T-helper 1 cell treated with Interleukin-12 subunit alpha and Interleukin-12 subunit beta and Interleukin-4 antibody, amounts not matched to agents 30 μg/mL and 1 μg/mL, for 36 hours (primary cell): Measurements from ENCODE around the gene CRIM1.

Source experiments
- H3K27ac Mint-ChIP-seq: one replicate; pipeline ENCODE4 v1.8.0; 2021; ENCODE audit warnings: mild to moderate bottlenecking, mixed read lengths
- H3K27me3 Mint-ChIP-seq: one replicate; pipeline ENCODE4 v1.8.0; 2021; ENCODE audit warnings: low read depth, mixed read lengths
- H3K36me3 Mint-ChIP-seq: one replicate; pipeline ENCODE4 v1.8.0; 2021; ENCODE audit warnings: low read depth, mixed read lengths
- H3K4me1 Mint-ChIP-seq: one replicate; pipeline ENCODE4 v1.8.0; 2021; ENCODE audit warnings: low read depth, mixed read lengths
- H3K4me3 Mint-ChIP-seq: one replicate; pipeline ENCODE4 v1.8.0; 2021; ENCODE audit warnings: mild to moderate bottlenecking, moderate library complexity, mixed read lengths
- H3K9me3 Mint-ChIP-seq: one replicate; pipeline ENCODE4 v1.8.0; 2021; ENCODE audit warnings: mixed read lengths

CRIM1 gene

DNA sequence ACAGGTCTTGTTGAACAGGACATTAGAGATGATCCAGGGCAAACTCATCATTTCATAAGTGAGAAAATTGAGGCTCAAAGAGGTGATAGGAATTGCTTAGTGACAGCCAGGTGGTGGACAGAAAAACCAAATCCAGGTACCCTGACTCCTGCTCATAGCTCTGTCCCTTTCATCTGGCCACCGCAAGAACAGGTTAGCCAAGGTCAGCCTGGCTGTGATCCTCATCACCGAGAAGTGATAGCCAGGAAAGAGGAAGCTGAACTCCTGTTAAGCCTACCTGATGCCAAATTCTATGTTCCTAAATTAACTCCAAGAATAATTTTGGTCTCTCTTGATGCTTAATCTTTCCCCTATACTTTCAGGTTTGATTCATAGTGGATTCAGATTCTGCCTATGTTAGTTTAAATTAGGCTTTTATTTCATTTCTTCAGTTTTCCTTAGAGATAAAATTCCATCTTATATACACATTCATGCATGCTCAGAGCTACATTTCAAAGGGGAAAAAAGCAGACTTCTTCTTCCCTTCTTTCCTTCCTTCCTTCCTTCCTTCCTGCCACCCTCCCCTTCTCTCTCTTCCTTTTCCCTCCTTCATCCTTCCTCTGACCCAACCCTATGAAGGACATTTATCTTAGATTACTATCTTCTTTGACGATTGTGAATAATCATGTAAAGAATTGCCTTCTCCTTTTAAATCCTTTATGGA is 17.3 kb upstream of the CRIM1 start:
- Mint-ChIP-seq H3K4me1 (peaks cover 10% of the 10 kb centered on the region), H3K36me3 (no peaks in the 10 kb centered on the region), H3K4me3 (no peak overlapping the region), H3K9me3 (no peaks in the 10 kb centered on the region), H3K27ac (no peak overlapping the region), H3K27me3 (peaks cover 14% of the 10 kb centered on the region)

DNA sequence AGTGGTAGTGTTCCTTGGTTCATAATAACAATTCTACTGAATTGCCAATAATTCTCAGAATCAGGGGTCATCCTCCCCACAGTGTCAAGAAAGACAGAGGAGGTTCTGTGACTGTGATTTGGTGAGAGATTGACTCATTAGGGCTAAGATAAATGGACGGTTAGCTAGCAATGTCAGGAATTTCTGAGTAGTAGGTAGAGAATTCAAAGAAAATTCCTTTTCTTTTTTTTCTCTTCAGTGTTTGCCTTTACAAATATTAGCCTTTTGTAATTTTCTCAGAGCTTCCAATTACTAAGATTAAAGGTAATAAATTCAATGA is 16.8 kb upstream of the CRIM1 start:
- peaks cover 10% of the 10 kb centered on the region for H3K4me1 Mint-ChIP-seq

DNA sequence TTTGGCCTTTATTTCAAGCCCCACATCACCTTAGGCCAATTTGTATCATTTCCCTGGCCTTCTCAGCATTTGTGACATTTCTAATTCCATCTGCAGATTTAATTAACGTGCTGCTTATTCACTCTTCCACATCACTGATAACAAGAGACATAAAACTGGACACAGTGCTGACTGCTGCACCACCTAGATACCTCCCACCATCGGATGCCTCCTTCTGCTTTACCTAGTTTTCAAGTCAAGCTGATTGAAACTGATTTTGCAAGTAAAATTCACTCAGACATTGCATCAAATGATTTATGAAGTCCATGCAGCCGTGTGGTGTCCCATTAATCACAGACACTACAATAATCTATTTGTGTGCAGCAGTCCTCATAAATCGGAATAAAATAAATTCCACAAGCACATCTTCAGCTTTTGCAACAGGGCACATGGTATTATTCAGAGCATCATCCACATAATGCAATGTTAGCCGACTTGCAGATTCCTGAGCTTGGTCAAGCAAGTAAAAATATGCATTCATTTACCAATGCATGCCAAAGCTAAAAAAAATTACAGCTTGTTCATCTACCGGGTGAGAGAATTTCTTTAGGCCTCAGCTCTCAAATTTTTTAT is 15.9 kb upstream of the CRIM1 start:
- H3K27ac Mint-ChIP-seq = no peak overlapping the region
- no peaks in the 10 kb centered on the region for H3K9me3 Mint-ChIP-seq
- no peaks in the 10 kb centered on the region for H3K36me3 Mint-ChIP-seq
- H3K4me3 Mint-ChIP-seq = no peak overlapping the region
- H3K27me3 Mint-ChIP-seq = peaks cover 20% of the 10 kb centered on the region
- peaks cover 10% of the 10 kb centered on the region for H3K4me1 Mint-ChIP-seq

More for the DNA sequence above, 16.8 kb upstream of the CRIM1 start:
- peaks cover 19% of the 10 kb centered on the region for H3K27me3 Mint-ChIP-seq
- H3K9me3 Mint-ChIP-seq = no peaks in the 10 kb centered on the region
- no peak overlapping the region for H3K4me3 Mint-ChIP-seq
- no peak overlapping the region for H3K27ac Mint-ChIP-seq
- H3K36me3 Mint-ChIP-seq = no peaks in the 10 kb centered on the region

DNA sequence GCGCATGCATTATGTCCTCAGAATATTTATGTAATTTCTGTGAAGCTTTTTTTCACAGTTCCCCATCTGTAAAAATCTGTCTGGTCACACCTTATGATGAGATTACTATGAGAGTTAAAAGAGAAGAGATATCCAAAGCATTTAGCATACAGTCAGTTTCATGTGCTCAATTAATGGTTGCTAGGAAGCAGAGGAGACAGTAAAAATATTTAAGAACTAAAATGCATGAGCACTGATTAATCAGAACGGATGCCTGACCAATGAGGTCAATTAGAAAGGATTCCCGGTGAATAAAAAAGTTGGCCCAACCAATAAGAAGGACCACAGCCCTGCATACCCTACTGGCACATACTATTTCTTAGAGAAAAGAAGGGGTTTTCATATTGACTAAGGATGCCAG is 12.0 kb upstream of the CRIM1 start:
- Mint-ChIP-seq H3K4me1 (peaks cover 2% of the 10 kb centered on the region), H3K36me3 (no peaks in the 10 kb centered on the region), H3K4me3 (no peak overlapping the region), H3K27me3 (peaks cover 31% of the 10 kb centered on the region), H3K9me3 (no peaks in the 10 kb centered on the region), H3K27ac (no peak overlapping the region)

DNA sequence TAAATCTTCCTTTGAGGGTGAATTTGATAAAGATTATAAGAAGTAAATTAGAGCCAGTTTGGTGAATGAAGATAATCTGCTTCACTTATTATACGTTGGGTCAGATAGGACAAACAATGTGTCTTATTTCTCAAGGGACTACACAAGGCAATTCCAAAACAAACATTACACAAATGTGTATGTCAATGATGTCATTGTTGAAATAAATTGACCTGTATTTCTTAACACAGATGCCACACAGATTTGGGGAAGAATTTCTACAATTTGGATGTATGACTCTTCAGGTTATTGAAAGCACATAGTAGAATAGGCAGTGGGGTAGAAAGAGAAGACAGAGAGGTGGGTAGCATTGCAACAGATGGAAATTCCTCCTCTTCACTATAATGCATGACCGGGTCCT is 6.9 kb upstream of the CRIM1 start:
- Mint-ChIP-seq H3K36me3 (no peaks in the 10 kb centered on the region), H3K4me3 (no peak overlapping the region), H3K4me1 (no peaks in the 10 kb centered on the region), H3K27me3 (peaks cover 54% of the 10 kb centered on the region), H3K9me3 (no peaks in the 10 kb centered on the region), H3K27ac (no peak overlapping the region)

DNA sequence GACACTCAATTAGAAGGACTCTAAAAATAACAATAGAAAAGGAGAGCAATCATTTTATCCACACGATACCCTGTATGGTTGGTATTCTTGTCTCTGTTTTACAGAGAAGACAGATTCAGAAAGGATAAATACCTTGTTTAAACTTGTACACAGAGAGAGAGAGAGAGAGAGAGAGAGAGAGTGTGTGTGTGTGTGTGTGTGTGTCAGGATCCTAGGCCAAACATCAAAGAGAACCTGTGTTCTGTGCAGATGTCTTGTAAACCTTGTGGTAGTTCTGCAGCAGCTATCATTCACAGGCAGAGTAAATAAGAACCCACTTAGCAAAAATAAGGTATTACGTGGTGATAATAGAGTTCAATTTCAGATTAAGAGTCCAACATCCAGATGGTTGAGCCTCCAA is 4.3 kb upstream of the CRIM1 start:
- no peak overlapping the region for H3K27ac Mint-ChIP-seq
- peaks cover 4% of the 10 kb centered on the region for H3K4me1 Mint-ChIP-seq
- no peaks in the 10 kb centered on the region for H3K9me3 Mint-ChIP-seq
- no peak overlapping the region for H3K4me3 Mint-ChIP-seq
- peaks cover 2% of the 10 kb centered on the region for H3K36me3 Mint-ChIP-seq
- H3K27me3 Mint-ChIP-seq = peaks cover 60% of the 10 kb centered on the region

DNA sequence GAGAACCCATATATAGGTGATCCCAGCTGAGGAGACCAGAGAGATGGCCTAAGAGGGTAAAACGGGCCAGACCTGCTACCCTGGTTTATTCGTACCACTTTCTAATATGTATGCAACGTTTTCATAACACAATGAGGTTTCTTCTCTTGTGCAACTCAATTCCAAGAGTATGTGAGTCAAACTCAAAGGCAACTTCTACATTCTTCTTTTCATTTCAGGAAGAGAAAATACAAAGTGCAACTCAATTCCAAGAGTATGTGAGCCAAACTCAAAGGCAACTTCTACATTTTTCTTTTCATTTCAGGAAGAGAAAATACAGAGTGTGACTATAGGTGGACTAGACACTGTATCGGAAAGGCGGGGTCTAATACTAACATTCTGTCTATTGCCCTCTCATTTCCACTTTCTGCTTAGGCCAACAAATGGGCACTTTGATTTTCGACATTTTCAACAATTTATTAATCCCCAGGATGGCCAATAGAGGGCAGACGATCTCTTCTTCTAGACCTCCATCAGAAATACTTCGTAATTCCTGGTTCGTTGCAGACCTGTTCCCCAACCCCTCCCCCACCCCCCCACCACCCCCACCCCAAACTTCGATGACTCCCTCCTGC is 3.7 kb upstream of the CRIM1 start:
- Mint-ChIP-seq H3K27me3 (peaks cover 58% of the 10 kb centered on the region), H3K4me1 (peaks cover 4% of the 10 kb centered on the region), H3K36me3 (peaks cover 2% of the 10 kb centered on the region), H3K9me3 (no peaks in the 10 kb centered on the region), H3K27ac (no peak overlapping the region), H3K4me3 (no peak overlapping the region)

DNA sequence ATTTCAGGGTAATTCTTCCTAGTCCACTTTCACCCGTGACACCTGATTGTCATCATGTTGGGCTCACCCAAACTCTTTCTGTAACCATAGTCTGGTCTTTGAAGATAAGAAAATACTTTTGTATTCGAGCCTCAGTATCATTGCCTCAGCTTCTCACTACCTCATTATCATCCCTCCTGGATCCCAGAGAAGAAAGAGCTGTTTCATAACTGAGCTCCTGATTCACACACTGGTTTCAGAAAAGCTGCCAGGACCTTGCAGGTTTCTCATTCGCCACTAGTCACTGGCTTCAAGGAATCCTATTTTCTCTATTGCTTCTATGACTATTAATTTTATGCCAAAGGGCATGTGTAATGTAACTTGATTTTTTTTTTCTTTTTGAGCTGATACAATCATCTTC is 2.9 kb upstream of the CRIM1 start:
- H3K4me3 Mint-ChIP-seq = no peak overlapping the region
- H3K36me3 Mint-ChIP-seq = peaks cover 4% of the 10 kb centered on the region
- H3K4me1 Mint-ChIP-seq = peaks cover 12% of the 10 kb centered on the region
- no peaks in the 10 kb centered on the region for H3K9me3 Mint-ChIP-seq
- H3K27me3 Mint-ChIP-seq = peaks cover 60% of the 10 kb centered on the region
- no peak overlapping the region for H3K27ac Mint-ChIP-seq

DNA sequence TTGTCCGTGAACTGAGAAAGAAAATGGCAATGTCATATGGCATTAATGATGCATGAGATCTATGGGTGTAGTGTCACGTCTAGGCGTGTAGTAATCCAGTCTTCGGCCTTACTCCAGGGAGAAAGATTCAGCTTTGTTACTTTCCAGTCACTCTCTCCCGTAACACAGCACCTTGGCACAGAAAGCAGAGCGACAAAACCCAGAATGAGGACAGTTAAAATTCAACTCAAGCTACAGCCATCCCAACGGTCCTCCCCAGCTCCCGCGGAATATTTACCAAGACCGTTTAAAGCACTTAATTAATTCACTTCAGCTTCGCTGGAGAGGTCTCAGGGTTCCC is 797 bp upstream of the CRIM1 start:
- peak overlapping the region; percentile 82 for H3K4me3 Mint-ChIP-seq

DNA sequence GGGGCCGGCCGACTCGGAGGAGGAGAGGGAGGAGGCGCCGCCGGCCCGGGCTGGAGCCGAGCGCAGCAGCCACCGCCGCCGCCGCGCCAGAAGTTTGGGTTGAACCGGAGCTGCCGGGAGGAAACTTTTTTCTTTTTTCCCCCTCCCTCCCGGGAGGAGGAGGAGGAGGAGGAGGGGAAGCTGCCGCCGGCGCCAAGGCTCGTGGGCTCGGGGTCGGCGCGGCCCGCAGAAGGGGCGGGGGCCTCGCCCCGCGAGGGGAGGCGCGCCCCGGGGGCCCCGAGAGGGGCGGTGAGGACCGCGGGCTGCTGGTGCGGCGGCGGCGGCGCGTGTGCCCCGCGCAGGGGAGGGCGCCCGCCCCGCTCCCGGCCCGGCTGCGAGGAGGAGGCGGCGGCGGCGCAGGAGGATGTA is 316 bp downstream of the CRIM1 start:
- H3K9me3 Mint-ChIP-seq = no peaks in the 10 kb centered on the region
- H3K27ac Mint-ChIP-seq = no peak overlapping the region
- H3K4me1 Mint-ChIP-seq = peaks cover 20% of the 10 kb centered on the region
- peaks cover 64% of the 10 kb centered on the region for H3K27me3 Mint-ChIP-seq
- no peak overlapping the region for H3K4me3 Mint-ChIP-seq
- peaks cover 4% of the 10 kb centered on the region for H3K36me3 Mint-ChIP-seq

More for the DNA sequence above, 797 bp upstream of the CRIM1 start:
- peaks cover 67% of the 10 kb centered on the region for H3K27me3 Mint-ChIP-seq
- H3K36me3 Mint-ChIP-seq = peaks cover 4% of the 10 kb centered on the region
- H3K27ac Mint-ChIP-seq = peak overlapping the region; percentile 73
- no peaks in the 10 kb centered on the region for H3K9me3 Mint-ChIP-seq
- peaks cover 20% of the 10 kb centered on the region for H3K4me1 Mint-ChIP-seq

DNA sequence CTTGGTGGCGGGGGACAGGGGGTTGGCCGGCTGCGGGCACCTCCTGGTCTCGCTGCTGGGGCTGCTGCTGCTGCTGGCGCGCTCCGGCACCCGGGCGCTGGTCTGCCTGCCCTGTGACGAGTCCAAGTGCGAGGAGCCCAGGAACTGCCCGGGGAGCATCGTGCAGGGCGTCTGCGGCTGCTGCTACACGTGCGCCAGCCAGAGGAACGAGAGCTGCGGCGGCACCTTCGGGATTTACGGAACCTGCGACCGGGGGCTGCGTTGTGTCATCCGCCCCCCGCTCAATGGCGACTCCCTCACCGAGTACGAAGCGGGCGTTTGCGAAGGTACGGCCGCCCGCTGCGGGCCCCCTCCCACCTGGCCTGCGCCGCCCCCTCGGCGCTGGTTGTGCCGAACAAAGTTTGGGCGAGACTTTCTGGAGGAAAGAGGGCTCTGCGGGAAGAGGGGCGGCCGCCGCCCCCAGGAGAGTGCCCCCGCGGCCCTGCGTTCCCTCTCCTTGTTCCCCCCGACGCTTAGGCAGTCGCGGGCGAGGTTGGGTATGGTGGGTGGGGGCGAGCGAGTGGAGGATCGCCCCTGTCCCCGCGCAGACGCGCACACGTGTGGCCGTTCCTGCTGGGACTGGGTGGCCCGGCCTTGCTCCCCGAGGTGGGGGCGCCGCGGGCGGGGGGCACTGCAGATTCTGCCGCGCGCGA is 866 bp downstream of the CRIM1 start:
- no peak overlapping the region for H3K27ac Mint-ChIP-seq
- peaks cover 64% of the 10 kb centered on the region for H3K27me3 Mint-ChIP-seq
- peak overlapping the region; percentile 68 for H3K4me3 Mint-ChIP-seq
- peaks cover 20% of the 10 kb centered on the region for H3K4me1 Mint-ChIP-seq
- no peaks in the 10 kb centered on the region for H3K9me3 Mint-ChIP-seq
- H3K36me3 Mint-ChIP-seq = peaks cover 4% of the 10 kb centered on the region

DNA sequence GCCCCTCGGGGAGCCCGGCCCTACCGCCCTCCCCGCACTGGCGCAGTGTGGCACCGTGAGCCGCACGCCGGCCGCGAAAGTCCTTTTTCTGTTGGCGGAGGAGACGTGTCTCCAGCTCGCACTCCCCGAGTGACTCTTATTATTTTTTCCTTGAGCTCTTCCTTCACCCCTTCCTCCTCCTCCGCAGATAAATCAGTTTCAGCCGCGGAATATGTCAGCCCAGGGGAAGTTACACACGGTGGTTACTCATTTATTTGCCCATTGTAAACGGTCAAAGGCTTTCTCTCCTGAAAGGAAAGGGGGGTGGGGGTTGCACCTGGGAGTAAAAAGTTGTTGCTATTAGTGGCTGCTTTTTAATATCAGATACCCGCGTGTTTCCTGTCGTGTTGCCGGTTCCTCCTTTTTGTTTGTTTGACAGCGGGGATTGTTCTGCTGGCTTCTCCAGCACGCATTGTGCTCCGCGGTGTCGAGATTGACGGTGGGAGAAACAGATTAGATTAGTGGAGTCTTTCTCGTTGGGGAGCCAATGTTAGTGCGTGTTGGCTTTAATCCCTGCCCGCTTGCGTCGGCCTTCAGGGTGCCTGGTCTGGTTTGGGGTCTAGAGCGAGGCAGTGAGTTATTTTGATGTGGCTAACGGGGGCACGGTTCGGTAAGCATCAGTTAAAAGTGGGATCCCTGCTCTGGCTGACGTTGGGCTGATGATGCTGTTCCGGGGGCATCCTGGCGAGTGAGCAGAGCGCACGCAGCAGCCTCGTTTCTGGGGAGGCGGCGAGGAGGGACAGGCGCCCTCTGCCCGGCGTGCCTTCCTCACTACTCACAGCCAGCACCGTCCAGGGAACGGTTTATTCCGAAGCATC is 1.6 kb downstream of the CRIM1 start:
- peaks cover 20% of the 10 kb centered on the region for H3K4me1 Mint-ChIP-seq
- no peaks in the 10 kb centered on the region for H3K9me3 Mint-ChIP-seq
- peak overlapping the region; percentile 81 for H3K4me3 Mint-ChIP-seq
- H3K27ac Mint-ChIP-seq = peak overlapping the region; percentile 37
- peaks cover 4% of the 10 kb centered on the region for H3K36me3 Mint-ChIP-seq
- H3K27me3 Mint-ChIP-seq = peaks cover 71% of the 10 kb centered on the region

DNA sequence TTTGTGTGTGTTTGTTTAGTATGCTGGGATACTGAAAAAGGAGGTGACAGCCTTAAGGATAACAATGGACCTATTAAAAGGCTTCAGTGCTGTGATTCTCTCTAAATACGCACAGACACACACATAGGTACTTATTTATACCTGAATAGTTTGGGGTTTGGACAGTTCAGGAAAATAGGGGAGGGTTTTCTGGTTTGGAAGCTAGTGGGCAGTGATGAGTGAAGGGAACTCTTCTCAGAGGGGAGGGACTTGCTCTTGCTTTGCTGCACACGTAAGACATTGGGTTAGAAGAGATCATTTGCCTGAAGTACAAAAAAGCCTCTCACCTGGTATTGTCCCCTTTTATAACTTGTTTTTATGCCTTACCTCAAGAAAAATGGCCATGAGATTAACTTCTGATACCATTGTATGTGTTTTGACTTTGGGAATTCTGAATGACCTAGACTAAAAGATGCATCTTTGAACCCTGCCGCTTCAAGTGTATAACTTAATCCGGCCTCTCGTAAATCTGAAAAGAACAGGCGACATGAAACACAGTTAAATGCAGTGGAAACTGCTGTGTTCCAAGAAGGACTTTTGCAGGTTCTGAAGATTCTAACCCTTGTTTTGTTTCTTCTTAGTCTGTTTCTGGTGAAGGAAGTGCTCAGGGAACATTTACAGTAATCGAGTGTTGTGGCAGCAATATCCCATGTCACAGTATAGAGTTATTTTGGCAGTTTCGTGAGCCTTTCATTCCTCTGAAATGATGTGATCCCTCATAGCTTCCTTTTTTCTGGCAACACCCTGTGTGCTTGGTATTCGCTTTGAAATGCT is 2.5 kb downstream of the CRIM1 start:
- no peaks in the 10 kb centered on the region for H3K9me3 Mint-ChIP-seq
- peaks cover 4% of the 10 kb centered on the region for H3K36me3 Mint-ChIP-seq
- peak overlapping the region; percentile 81 for H3K4me3 Mint-ChIP-seq
- H3K27ac Mint-ChIP-seq = no peak overlapping the region
- peaks cover 65% of the 10 kb centered on the region for H3K27me3 Mint-ChIP-seq
- peaks cover 20% of the 10 kb centered on the region for H3K4me1 Mint-ChIP-seq
